ENCODE data around the gene NYNRIN.

The NYNRIN gene

GRCh38 chr14:24407608-24408325 lies 9.0 kb downstream of the NYNRIN start:
- no peak for TF ChIP-seq POLR2A (IDR thresholded peaks at IDR 0.05; ENCODE audit: low read length)
- no peak for TF ChIP-seq GATA1 (IDR thresholded peaks at IDR 0.05; ENCODE audit: low read depth, low read length)
- no peak for DNase-seq

GRCh38 chr14:24408764-24409163 lies 10.0 kb downstream of the NYNRIN start:
- no peak for TF ChIP-seq GATA1 (IDR thresholded peaks at IDR 0.05; ENCODE audit: low read depth, low read length)
- no peak for TF ChIP-seq POLR2A (IDR thresholded peaks at IDR 0.05; ENCODE audit: low read length)
- DNase-seq = no peak

GRCh38 chr14:24409192-24409591 lies 10.4 kb downstream of the NYNRIN start:
- TF ChIP-seq GATA1 (IDR thresholded peaks at IDR 0.05; ENCODE audit: low read depth, low read length) (no peak), POLR2A (IDR thresholded peaks at IDR 0.05; ENCODE audit: low read length) (no peak)
- DNase-seq = no peak

- TF ChIP-seq POLR2A (IDR thresholded peaks at IDR 0.05; ENCODE audit: low read length) = no peak
- no peak for TF ChIP-seq GATA1 (IDR thresholded peaks at IDR 0.05; ENCODE audit: low read depth, low read length)
- DNase-seq = no peak
These were observed 11.2 kb downstream of the NYNRIN start for GRCh38 chr14:24409956-24410355.

- peak; percentile 58 to 66 for DNase-seq
- TF ChIP-seq POLR2A (IDR thresholded peaks at IDR 0.05; ENCODE audit: low read length) (no peak), GATA1 (IDR thresholded peaks at IDR 0.05; ENCODE audit: low read depth, low read length) (no peak)
These were observed 12.9 kb downstream of the NYNRIN start for GRCh38 chr14:24411443-24412389.

GRCh38 chr14:24414077-24414476 lies 15.3 kb downstream of the NYNRIN start:
- no peak for DNase-seq
- TF ChIP-seq POLR2A (IDR thresholded peaks at IDR 0.05; ENCODE audit: low read length) = no peak

GRCh38 chr14:24414732-24415420 lies 16.1 kb downstream of the NYNRIN start:
- TF ChIP-seq GATA1 (IDR thresholded peaks at IDR 0.05; ENCODE audit: low read depth, low read length) = no peak
- no peak for TF ChIP-seq POLR2A (IDR thresholded peaks at IDR 0.05; ENCODE audit: low read length)
- no peak for DNase-seq

- no peak for DNase-seq
- TF ChIP-seq GATA1 (IDR thresholded peaks at IDR 0.05; ENCODE audit: low read depth, low read length) (no peak), POLR2A (IDR thresholded peaks at IDR 0.05; ENCODE audit: low read length) (no peak)
These were observed 16.8 kb downstream of the NYNRIN start for GRCh38 chr14:24415421-24416253.

GRCh38 chr14:24416254-24416931 lies 17.6 kb downstream of the NYNRIN start:
- TF ChIP-seq GATA1 (IDR thresholded peaks at IDR 0.05; ENCODE audit: low read depth, low read length) (no peak), POLR2A (IDR thresholded peaks at IDR 0.05; ENCODE audit: low read length) (no peak)
- DNase-seq = peak; percentile 22 to 24

- no peak for DNase-seq
- TF ChIP-seq GATA1 (IDR thresholded peaks at IDR 0.05; ENCODE audit: low read depth, low read length) = no peak
These were observed 18.3 kb downstream of the NYNRIN start for GRCh38 chr14:24416932-24417619.

- no peak for TF ChIP-seq POLR2A (IDR thresholded peaks at IDR 0.05; ENCODE audit: low read length)
- TF ChIP-seq GATA1 (IDR thresholded peaks at IDR 0.05; ENCODE audit: low read depth, low read length) = no peak
- no peak for DNase-seq
These were observed 19.2 kb downstream of the NYNRIN start for GRCh38 chr14:24417832-24418491.

- no peak for DNase-seq
- TF ChIP-seq GATA1 (IDR thresholded peaks at IDR 0.05; ENCODE audit: low read depth, low read length) (no peak), POLR2A (IDR thresholded peaks at IDR 0.05; ENCODE audit: low read length) (no peak)
These were observed 19.7 kb downstream of the NYNRIN start for GRCh38 chr14:24418492-24418873.
